ENCODE measurements around the gene SFRP5.

DNA sequence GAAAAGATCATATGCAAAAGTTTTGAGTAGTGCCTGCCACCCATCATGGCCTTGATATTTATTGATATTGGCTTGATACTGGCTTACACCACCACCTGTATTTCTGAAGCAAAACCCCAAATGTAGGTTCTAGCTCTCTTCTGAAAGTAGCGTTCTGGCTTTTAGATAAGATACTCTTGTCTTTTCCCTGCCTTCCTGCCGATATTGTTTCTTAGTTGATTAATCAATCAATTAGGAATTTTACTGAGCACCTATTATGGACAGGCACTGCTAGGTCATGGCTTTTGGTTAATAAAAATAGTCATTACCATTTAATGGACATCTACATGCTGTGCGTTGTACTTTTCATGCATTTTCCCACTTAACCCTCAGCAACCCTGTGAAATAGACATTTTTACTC lies 7.9 kb downstream of the SFRP5 start:
- TF ChIP-seq, protein P1, sequence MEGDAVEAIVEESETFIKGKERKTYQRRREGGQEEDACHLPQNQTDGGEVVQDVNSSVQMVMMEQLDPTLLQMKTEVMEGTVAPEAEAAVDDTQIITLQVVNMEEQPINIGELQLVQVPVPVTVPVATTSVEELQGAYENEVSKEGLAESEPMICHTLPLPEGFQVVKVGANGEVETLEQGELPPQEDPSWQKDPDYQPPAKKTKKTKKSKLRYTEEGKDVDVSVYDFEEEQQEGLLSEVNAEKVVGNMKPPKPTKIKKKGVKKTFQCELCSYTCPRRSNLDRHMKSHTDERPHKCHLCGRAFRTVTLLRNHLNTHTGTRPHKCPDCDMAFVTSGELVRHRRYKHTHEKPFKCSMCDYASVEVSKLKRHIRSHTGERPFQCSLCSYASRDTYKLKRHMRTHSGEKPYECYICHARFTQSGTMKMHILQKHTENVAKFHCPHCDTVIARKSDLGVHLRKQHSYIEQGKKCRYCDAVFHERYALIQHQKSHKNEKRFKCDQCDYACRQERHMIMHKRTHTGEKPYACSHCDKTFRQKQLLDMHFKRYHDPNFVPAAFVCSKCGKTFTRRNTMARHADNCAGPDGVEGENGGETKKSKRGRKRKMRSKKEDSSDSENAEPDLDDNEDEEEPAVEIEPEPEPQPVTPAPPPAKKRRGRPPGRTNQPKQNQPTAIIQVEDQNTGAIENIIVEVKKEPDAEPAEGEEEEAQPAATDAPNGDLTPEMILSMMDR (IDR thresholded peaks at IDR 0.05) = no peak
- TF ChIP-seq POLR2A (IDR thresholded peaks at IDR 0.05) = no peak

Data from body of pancreas (tissue), 4 donors.